Peyer's patch (tissue), 4 donors: ENCODE data around the gene CCDC71L.

Source experiments
- CTCF ChIP-seq, 6 experiments: fragments of 450-650 bp in 4 of 6; fragments of 200-600 bp in 2 of 6; sonication (generic) in 1 of 6; IDR thresholded peaks; one replicate each; pipeline ENCODE4 v1.5.1; 2017 to 2019; ENCODE audit warnings: antibody characterized with exemption in 6 of 6, mild to moderate bottlenecking in 3 of 6, moderate library complexity in 1 of 6
- POLR2A ChIP-seq, 2 donors: fragments of 450-650 bp; IDR thresholded peaks; one replicate each; pipeline ENCODE4 v1.5.1; 2017; ENCODE audit warnings: antibody characterized with exemption in 2 of 2, mild to moderate bottlenecking in 2 of 2, moderate library complexity in 2 of 2

DNA sequence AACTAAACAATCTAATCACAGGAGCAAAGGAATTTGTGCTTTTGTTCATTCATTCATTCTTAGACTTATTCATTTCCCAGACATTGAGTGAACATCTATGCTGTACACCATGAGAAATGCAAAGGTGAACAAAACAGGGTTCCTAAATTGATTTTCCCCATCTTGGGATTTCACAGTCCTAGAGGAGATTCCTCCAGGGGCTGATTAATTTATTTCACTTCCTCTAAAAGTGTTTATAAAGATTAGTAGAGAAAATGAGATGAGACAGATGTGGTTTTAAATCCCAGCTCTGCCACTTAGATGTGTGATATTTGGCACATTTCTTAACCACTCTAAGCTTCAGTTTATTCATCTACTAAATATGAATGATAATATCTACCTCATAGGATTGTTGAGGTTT lies 8.9 kb downstream of the CCDC71L start:
- TF ChIP-seq CTCF (IDR thresholded peaks at IDR 0.05), result no peak
- no peak for TF ChIP-seq POLR2A (IDR thresholded peaks at IDR 0.05)
